Thyroid gland (tissue), 4 donors: ENCODE data around the gene WFDC10B.
"Not testable (repeated sequence)": the region's sequence is repeated elsewhere in the genome, so short reads cannot be mapped to it uniquely, and the experiment has no call there.

Source experiments
- CTCF ChIP-seq, 6 experiments: fragments of 200-600 bp in 3 of 6; fragments of 450-650 bp in 3 of 6; sonication (generic) in 3 of 6; IDR thresholded peaks; one replicate each; pipeline ENCODE4 v1.5.1; 2016 to 2019; ENCODE audit warnings: antibody characterized with exemption in 6 of 6, mild to moderate bottlenecking in 2 of 6, inconsistent platforms in 1 of 6, moderate library complexity in 1 of 6
- POLR2A ChIP-seq, 2 donors: fragments of 450-650 bp; IDR thresholded peaks; one replicate each; pipeline ENCODE4 v1.6.1; 2017; ENCODE audit warnings: antibody characterized with exemption in 2 of 2, mild to moderate bottlenecking in 2 of 2, moderate library complexity in 1 of 2

GRCh38 chr20:45651726-45652125 lies 53.1 kb downstream of the WFDC10B start:
- TF ChIP-seq CTCF, POLR2A (IDR thresholded peaks at IDR 0.05): not testable (repeated sequence)
